Activated CD8-positive, alpha-beta memory T cell treated with anti-CD3 and anti-CD28 coated beads for 4 hours (primary cell): Measurements from ENCODE around the gene CLEC17A.
"Not testable (repeated sequence)": the region's sequence is repeated elsewhere in the genome, so short reads cannot be mapped to it uniquely, and the experiment has no call there.

ENCODE experiments used
- DNase-seq, 2 donors: peaks; one replicate each; pipeline ENCODE4 v3.0.0-alpha.2; 2020; ENCODE audit warnings: low read depth in 2 of 2

Gene CLEC17A

DNA sequence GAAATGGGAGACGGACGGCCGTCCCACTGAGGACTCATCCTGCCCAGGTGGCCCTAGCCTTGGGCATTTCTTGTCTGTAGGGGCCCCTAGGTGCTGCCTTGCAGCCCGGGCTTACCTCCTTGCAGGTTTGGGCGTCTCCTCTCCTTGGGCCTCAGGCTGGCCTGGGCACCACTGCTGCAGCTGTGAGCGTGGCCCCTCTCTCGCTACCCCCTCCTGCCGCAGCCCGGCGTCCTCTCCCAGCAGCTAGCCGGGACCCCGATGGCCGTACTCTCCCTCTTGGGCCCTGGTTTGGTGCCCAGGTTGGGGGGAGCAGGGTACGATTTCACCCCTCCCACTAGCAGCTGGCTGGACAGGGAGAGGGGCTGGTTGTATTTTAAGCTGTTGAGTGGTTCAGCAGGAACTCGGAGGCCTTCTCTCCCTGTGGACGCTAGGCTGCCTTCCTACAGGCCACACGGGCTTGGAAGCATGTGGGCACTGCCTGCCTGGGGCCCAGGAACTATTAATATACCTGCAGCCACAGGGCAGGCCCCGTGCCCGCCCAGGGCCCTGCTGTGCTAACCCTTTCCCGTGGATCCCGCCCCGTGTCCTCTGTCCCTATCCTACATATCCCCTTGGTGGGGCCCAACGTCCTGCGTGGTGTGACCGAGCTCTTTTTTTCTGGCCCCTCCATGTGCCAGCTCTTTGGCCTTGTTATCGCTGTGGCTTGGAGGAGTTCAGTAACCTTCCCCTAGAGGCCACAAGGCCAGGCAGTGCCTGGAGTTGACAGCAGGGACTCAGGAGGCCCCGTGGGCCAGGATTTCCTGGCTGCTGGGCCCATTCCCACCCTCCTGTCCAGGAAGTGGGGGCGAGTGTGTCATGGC, 22.7 kb upstream of the CLEC17A start:
- no peak for DNase-seq

DNA sequence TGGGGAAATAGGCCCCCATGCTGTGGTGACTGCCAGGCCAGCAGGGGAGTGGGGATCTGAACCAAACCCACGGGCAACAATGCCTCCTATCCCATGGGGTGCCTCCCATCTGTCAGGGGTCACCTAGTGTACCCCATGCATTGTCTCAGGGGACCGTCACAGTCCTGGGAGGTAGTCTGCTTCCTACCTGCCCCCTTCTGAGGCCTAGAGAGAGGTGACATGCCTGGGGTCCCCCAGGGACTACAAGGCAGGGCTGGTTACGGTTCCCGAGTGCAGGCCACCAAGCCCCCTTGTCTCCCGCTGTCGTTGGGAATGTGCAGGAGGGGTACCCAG, 22.1 kb upstream of the CLEC17A start:
- no peak for DNase-seq

DNA sequence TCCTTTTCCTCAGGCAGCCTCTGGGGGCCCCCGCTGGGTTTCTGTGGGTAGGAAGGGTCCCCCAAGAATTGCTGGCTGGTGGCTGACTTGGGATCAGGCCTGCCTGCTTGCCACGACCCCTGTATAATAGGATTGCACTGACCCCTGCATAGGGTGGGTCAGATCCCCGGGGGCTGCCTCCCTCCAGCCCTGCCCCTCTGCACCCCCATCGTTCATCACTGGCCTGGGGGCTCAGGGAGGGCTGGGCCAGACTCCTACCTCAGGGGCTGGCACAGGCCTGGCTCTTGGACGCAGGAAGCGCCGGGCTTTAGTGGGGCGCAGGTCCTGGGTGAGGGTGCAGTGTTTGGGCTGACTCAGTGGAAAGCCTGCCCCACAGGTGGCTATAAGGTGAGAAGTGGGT, 21.6 kb upstream of the CLEC17A start:
- no peak for DNase-seq

DNA sequence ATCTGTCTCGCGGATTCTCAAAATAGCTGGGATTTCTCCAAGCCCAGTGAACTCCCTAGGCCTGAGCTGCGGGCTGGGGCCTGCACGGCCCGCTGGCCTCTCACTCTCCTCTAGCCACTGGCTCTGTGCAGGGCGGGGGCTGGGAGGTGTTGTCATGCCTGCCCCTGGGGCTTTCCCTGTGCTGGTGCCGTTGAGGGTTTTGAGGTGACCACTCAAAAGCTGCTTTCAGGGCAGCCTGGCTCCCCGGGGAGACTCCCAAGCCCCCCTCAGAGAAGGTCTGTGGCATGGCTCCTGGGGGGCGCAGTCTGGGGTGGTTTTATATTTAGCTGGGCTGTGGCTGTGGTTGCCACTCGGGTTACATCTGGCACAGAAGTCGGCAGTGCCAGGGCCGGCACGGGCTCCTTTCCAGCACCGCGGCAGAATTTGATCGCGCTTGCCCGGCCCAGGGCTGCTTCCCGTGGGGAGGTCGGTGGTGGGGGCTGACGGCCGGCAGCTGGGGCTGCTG, 21.0 kb upstream of the CLEC17A start:
- no peak for DNase-seq

DNA sequence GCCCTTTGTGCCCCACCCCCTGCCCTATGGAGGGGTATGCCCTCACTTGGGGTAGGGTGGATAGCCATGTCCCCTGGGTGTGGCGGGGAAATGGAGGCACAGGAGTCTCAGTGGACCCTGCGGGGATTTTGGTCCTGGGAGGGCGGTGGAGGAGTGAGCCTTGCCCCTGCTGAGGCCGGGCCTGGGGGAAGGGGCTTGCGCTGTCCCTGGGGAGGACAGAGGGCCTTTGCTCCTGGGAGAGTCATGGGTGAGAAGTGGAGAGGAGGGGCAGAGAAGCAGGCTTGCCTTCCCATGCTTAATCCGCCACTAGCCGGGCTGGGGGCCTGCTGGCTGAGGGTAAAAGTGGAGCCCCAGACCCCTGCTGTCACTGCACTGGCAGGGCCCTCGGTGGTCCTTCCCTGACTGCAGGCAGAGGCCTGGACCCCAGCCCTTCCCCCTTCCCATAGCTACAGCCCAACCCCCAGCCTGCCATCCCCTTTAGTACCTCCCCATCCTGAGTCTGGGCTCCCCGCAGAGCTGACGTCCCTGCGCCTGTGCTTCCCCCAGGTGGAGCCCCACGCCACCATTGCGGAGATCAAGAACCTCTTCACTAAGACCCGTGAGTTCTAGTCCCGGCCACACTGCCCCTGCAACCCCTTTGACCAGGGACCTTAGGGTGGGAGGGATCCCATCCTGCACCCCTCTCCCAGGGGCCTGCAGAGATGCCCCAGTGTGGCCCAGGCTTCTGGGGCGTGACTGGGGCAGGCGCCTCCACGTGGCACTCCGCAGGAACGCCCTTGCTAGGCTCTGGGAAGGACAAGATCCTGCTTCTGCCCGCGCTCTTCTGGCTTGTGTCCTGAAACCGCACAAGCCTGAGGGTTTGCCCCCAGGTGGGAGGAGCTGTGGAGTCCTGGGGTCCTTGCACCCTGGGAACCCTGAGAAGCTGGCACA, 20.0 kb upstream of the CLEC17A start:
- DNase-seq = no peak

DNA sequence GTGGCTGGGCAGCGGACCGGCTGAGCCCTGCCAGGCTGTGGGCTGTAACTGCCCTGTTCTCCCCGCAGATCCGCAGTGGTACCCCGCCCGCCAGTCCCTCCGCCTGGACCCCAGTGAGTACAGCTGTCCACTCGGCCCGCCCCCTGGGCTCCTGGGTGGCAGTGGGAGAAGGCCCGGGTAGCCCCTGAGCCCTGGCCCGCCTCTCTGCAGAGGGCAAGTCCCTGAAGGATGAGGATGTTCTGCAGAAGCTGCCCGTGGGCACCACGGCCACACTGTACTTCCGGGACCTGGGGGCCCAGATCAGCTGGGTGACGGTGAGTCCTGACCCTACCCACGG, 19.3 kb upstream of the CLEC17A start:
- DNase-seq = no peak

DNA sequence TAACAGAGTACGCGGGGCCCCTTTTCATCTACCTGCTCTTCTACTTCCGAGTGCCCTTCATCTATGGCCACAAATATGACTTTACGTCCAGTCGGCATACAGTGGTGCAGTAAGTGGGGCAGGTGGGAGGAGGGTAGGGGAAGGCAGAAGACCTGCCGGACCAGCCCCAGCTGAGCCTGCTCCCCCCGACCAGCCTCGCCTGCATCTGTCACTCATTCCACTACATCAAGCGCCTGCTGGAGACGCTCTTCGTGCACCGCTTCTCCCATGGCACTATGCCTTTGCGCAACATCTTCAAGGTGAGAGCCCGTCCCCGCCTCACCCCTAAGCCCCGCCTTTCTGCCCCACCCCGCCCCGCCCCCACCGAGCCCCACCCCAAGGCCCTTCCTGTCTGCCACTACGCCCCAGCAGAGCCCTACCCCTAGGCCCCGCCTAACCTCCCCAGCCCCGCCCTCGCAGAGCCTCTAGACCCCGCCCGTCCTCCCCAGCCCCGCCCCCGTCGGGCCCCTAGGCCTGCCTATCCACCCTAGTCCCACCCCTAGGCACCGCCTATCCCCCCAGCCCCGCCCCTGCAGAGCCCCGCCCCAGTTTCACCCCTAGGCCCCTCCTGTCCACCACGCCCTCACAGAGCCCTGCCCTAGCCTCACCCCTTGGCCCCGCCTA, 18.8 kb upstream of the CLEC17A start:
- DNase-seq = no peak

DNA sequence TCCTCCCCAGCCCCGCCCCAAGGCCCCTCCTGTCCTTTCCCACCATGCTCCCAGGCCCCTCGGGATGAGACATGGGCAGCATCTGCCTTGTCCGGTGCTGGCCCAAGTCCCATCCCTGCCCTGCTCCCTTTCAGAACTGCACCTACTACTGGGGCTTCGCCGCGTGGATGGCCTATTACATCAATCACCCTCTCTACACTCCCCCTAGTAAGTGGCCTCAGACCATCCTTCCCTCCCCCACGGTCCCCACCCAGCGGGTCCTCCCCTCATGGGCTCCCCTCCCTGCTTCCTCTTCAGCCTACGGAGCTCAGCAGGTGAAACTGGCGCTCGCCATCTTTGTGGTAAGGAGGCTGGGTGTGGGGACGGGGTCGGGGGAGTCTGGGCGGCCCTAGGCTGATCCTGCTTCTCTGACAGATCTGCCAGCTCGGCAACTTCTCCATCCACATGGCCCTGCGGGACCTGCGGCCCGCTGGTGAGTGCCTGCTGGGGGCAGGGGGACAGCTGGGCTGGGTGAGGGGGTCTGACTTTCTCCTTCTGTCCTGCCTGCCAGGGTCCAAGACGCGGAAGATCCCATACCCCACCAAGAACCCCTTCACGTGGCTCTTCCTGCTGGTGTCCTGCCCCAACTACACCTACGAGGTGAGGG, 18.1 kb upstream of the CLEC17A start:
- not testable (repeated sequence) for DNase-seq

DNA sequence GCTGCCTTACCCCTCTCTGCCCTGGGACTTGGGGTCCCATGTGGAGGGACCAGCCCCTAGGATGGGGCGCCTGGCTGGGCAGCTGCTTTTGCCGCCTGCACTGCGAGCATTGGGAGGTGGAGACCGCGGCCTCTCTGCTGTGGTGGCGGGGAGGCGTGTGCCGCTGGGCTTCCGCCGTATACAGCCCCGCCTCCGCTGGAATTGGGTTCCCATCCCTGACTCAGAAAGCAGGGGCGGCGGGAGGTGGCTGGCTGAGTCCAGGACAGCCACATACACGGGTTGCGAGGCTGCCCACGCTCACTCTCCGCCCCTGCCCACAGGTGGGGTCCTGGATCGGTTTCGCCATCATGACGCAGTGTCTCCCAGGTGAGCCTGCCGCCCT, 17.6 kb upstream of the CLEC17A start:
- no peak for DNase-seq

DNA sequence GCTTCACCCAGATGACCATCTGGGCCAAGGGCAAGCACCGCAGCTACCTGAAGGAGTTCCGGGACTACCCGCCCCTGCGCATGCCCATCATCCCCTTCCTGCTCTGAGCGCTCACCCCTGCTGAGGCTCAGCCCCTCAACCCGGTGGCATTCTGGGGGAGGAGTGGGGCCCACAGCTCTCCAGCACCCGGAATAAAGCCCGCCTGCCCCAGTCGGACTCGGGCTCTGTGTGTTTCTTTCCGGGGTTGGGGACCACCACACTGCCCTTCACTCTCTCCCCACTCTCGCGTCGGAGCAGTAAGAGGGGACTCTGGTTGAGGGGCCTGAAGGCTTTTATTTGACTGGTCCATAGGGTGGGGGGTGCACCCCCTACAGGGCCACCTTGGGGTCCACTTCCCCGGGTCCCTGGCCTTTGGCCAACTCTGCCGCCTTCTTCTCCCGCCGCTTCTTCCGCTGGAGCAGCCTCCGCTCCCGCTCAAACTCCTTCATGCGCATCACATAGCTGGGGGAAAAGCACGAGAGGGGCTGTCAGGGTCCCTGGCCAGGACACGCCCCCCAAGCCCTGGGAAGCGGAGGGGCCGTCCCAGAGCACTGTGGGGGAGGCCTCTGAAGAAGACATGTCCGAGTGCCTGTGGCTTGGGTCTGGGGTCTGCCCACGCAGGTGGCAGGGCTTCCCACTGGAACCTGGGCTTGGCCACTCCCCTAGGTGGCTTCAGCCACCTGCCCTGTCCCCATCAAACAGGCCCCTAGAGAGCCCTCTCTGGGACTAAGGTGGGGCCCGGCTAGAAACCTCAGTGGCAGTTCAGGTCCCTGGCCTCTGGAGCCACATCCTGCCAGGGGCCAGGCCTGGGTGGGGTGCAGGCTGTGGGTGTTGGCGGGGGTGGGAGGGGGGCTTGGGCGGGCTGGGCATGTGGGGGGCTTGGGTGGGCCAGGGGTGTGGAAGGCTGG, 16.8 kb upstream of the CLEC17A start:
- no peak for DNase-seq

DNA sequence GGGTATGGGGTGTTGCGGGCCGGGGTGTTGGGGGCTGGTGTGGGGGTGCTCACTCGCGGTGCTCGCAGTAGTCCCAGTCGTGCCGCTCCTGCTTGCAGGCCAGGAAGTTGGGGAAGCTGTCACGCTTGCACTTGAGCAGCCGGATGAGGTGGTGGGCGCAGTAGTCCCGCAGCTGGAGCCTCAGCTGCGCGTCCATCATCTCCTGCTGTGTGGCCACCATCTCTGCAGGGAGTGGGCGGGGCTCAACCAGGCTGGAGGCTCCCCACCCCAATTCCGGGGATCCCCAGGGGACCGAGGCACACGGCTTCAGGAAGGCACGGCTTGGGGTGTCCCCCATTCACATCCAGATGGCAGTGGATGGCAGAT, 16.2 kb upstream of the CLEC17A start:
- no peak for DNase-seq

DNA sequence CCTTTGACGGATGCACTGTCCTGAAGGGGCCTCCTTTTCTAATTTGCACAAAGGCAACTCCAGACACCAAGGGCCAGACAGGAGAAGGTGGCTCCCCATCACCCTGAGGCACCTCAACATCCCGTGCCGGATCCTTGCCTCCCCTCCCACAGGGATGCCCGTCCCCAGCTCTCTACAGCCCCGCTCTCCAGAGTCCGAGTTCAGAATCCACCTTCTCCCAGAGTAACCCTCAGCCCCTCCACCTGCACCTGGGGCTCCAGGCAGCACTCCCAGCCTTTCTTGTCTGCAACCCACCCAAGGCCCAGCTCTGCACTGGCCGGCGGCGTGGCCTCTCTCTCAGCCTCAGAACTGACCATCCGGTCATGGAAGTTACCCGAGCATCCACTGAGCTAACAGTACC, 15.8 kb upstream of the CLEC17A start:
- no peak for DNase-seq

DNA sequence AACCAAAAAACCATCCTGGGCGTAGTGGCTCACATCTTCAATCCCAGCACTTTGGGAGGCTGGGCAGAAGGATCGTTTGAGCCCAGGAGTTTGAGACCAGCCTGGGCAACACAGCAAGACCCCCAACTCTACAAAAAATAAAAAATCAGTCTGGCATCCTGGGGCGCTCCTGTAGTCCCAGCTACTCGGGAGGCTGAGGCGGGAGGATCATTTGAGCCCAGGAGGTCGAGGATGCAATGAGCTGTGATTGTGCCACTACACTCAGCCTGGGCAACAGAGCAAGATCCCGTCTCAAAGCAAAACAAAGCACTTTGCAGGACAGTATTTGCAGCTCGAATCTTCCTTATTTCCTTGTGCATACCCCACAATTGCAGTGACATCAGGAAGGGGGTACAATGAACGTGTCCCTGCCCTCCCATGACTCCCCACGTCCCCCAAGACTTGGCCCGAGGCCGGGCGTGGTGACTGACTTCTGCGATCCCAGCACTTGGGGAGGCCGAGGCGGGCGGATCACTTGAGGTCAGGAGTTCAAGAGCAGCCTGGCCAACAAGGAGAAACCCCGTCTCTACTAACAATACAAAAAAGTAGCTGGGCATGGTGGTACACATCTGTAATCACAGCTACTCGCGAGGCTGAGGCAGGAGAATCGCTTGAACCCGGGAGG, 11.9 kb upstream of the CLEC17A start:
- no peak for DNase-seq

DNA sequence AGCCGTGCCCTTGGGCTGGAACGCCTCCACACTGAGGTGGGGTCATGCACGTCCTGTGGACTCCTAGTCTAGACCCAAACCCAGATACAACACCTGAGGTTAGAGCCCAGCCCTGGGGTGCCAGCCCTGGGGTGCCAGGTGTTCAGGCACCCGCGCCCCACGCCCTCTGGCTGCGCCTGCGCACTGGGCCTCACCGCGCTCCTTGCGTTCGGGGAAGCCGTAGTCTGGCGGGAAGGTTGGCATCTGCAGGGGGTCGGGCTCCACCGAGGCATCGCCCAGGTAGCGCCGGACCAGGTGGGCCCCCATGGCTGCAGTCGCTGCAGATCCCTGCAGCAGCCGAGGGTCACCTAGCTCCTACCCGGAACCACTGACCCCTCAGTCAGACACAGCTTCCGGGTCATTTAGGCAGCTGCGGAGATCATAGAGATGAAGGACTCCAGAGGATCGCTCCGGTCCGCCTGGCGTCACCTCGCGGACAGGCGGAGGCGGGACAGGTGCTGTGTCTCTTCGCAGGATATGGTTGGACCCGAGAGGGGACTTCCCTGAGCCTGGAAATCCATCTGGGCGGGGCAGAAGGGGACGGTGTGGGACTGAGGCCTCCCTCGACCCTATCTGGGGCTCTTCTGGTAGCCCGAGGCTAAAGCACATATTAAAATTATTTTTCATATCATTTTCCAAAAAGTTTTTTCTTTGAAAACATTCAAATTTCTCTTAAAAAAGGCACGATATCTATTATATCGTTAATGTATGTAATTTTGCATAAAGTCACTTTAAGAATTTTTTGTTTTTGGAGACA, 11.0 kb upstream of the CLEC17A start, which contains the start of gene NDUFB7:
Gene NDUFB7 (minus strand): TSS at position 372 of the 796 bp plus-strand sequence. CDS start 66 bp downstream, at position 306.
- peak; percentile 71 to 84 for DNase-seq

DNA sequence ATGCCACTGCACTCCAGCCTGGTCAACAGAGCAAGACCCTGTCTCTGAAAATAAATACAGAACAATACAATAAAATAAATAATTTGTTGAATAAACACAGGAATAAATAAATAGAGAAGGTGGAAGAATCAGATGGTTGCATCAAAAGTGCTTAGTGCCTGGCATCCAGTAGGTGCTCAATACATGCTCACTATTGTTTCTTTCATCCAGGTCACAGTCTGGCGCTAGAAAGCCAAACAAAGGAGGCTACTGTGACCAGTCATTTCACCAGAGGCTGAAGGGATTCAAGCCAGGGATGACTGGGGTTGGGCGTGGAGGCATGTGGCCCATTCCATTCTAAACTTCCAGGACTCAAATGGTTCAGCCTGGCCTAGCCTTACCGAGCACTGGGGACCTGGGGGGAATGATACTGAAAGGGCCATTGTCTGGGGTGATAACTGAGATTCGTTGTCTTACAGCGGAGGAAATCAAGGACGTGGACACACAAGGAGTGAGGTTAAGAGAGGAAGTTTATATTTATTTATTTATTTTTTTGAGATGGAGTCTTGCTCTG, 7.4 kb upstream of the CLEC17A start:
- no peak for DNase-seq

DNA sequence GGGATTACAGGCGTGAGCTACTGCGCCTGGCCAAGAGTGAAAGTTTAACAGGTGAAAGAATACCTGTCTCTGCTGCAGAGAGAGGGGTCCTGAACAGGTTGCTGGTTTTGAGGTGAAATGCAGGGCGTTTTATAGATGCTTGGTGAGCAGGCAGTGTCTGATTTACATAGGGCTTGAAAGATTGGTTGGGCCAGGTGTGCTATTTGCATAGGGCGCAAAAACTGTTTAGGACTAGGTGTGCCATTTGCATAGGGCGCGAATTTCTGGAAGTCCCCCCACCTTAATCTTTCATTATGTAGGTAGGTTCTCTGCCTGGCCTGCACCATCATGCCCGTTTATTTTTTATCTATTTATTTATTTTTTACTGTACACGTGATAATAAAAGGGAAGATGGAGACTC, 6.5 kb upstream of the CLEC17A start:
- no peak for DNase-seq

DNA sequence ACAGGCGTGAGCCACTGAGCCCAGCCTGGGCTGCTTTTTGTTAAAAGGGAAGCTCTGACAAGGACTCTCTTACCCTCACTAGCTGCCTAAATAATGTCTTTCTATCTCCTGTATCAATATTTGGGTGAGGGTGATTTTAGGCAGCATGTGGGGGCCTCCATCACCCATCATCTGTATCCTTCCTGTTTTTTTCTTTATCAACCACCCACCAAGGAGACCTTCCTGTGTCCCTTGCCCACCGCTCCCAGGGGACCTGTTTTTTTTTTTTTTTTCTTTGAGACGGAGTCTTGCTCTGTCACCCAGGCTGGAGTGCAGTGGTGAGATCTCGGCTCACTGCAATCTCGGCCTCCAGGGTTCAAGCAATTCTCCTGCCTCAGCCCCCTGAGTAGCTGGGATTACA, 5.6 kb upstream of the CLEC17A start:
- DNase-seq = no peak

DNA sequence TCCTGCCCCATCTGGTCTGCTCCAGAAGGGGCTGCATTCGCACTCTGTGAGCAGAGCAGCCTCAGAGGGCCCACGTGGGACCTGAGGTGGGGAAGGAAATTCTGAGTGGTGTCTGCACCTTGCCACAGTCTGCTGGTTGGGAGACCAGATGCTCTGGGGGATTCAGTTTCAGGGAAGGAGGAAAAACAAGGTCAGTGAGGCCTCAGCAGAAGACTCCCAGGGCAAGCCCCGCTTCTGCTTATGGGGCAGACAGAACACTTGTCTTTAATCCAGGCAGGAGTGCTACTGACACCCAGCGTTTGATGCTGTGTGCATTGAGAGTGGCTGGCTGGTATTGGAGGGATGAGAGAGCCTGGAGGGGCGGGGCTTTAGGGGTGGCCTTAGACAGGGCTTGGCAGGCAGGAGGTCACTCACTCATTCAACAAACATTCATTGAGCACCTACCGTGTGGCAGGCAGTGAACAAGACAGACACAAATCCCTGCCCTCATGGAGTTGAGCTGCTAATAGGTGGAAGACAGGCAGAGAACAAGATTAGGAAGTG, 4.9 kb upstream of the CLEC17A start:
- DNase-seq = no peak
